GM13976 (cell line): ENCODE measurements around the gene PCNX1.

Experiments
- DNase-seq: peaks from one replicate; pipeline ENCODE4 v3.0.0; 2012; ENCODE audit warnings: low spot score
- in situ Hi-C: fragments of 300-500 bp; cut with MboI; formaldehyde crosslinking; loops from one replicate; pipeline ENCODE4 v1.12.0; 2022; ENCODE audit warnings: low sequenced_read_pairs, mixed read lengths, inconsistent platforms; ENCODE audit not compliant: unreplicated experiment
- TF ChIP-seq, protein P1 (sequence below): IDR thresholded peaks from 2 replicates; pipeline ENCODE4 v1.5.1; 2012; ENCODE audit warnings: borderline replicate concordance, mild to moderate bottlenecking; ENCODE audit not compliant: insufficient read depth; ENCODE audit errors: extremely low read depth, missing control alignments, control extremely low read depth

Gene PCNX1

DNA sequence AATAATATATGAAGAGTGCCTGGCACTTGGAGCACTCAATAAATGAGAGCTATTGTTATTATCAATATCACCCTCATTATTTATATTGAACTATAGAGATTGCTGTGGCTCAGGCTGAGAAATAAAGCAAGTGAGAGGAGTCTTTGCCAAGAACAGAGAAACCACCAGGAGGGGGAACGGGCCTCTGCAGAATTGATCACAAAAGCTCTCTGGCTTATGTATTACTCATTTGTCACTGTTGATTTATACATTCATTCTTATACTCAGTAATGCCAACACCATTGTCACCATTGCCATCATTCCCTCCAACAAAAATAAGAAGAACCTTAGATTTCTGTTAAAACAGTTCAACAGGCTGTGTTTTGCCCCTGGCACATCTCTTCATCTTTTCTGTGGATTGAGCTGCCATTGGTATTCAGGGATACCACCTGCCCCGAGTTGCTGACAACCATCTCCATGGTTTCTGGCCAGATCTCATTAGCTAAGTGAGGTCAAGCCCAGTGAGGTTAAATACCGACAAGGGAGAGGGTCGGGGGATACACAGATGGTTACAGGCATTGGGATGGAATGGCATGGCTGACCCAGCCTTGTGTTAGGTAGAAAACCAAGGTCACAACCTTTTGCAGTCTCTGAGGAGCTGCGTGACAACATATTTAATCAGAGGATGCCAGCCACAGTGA lies 21.8 kb upstream of the PCNX1 start:
- in situ Hi-C loops = no loop called here
- TF ChIP-seq, protein P1, sequence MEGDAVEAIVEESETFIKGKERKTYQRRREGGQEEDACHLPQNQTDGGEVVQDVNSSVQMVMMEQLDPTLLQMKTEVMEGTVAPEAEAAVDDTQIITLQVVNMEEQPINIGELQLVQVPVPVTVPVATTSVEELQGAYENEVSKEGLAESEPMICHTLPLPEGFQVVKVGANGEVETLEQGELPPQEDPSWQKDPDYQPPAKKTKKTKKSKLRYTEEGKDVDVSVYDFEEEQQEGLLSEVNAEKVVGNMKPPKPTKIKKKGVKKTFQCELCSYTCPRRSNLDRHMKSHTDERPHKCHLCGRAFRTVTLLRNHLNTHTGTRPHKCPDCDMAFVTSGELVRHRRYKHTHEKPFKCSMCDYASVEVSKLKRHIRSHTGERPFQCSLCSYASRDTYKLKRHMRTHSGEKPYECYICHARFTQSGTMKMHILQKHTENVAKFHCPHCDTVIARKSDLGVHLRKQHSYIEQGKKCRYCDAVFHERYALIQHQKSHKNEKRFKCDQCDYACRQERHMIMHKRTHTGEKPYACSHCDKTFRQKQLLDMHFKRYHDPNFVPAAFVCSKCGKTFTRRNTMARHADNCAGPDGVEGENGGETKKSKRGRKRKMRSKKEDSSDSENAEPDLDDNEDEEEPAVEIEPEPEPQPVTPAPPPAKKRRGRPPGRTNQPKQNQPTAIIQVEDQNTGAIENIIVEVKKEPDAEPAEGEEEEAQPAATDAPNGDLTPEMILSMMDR = no peak
- DNase-seq = no peak

GRCh38 chr14:70886421-70887206 lies 20.6 kb upstream of the PCNX1 start:
- in situ Hi-C loops = no loop called here
- no peak for DNase-seq

GRCh38 chr14:70887207-70887681 lies 20.0 kb upstream of the PCNX1 start:
- in situ Hi-C loops = no loop called here
- no peak for DNase-seq
- TF ChIP-seq, protein P1 = no peak

More at GRCh38 chr14:70886421-70887206, 20.6 kb upstream of the PCNX1 start:
- TF ChIP-seq, protein P1 = no peak

GRCh38 chr14:70887737-70888499 lies 19.3 kb upstream of the PCNX1 start:
- DNase-seq = no peak
- in situ Hi-C loops = no loop called here
- TF ChIP-seq, protein P1 = no peak

GRCh38 chr14:70888681-70889175 lies 18.5 kb upstream of the PCNX1 start:
- in situ Hi-C loops = no loop called here
- no peak for DNase-seq
- TF ChIP-seq, protein P1 = no peak

DNA sequence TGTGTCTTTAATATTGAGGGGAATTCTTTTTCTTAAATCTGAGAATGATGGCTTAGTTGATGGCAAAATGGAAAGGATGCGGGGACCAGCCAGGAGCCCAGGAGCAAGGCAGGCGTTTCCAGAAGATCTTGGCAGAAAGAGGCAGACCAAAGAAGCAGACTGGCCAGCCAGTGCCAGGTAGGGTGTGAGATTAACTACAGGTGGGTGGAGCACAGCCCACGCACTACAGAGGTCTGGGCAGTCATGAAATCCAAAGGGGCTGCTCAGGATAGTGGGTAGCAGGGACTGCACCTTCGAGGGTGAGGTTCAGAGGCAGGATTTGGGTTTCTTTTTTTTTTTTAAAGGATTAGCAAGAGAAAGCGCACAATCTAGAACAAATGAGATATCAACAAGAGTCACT lies 17.7 kb upstream of the PCNX1 start:
- TF ChIP-seq, protein P1 = no peak
- in situ Hi-C loops = no loop called here
- no peak for DNase-seq
